Eye (tissue), 1 donor: Measurements from ENCODE around the gene MPP1.

Experiments used
- DNase-seq: peaks from one replicate; pipeline ENCODE4 v3.0.0-alpha.2; 2015

The MPP1 gene

GRCh38 chrX:154812341-154813101 is 7.2 kb upstream of the MPP1 start:
- no peak for DNase-seq

GRCh38 chrX:154809939-154810665 is 4.8 kb upstream of the MPP1 start:
- DNase-seq = no peak

DNA sequence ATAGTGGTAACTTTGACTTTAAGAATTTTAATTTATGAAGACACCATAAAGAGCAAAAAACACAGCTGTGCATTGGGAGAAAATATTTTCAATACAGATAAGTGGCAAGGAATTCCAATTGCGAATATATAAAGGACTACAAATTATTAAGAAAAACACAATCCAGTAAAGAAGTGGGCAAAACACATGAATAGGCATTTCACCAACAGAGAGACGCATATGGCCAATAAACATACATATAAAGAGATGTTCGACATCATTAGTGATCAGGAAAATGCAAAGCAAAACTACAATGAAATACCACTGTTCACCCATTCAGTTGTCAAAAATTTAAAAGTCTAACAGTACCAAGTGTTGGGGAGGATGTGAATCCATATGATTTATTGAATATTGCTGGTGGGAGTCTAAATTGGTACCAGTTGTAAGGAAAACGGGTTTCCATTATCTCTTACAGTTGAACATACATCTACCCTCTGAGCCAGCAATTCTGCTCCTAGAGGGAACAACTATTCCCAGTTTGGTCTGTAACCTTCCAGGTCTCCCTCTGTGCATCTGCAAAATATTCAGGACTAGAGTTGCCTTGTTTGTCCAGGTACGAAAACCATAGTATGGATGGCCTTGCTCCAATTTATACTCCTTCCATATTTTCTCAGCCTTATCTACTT is 1.7 kb upstream of the MPP1 start:
- no peak for DNase-seq

GRCh38 chrX:154805696-154806091 is 409 bp upstream of the MPP1 start:
- no peak for DNase-seq

- DNase-seq = no peak
Measured at GRCh38 chrX:154804261-154804956, 876 bp downstream of the MPP1 start.

- no peak for DNase-seq
Measured at GRCh38 chrX:154802947-154803346, 2.3 kb downstream of the MPP1 start.

- no peak for DNase-seq
Measured at GRCh38 chrX:154800478-154801210, 4.6 kb downstream of the MPP1 start.

DNA sequence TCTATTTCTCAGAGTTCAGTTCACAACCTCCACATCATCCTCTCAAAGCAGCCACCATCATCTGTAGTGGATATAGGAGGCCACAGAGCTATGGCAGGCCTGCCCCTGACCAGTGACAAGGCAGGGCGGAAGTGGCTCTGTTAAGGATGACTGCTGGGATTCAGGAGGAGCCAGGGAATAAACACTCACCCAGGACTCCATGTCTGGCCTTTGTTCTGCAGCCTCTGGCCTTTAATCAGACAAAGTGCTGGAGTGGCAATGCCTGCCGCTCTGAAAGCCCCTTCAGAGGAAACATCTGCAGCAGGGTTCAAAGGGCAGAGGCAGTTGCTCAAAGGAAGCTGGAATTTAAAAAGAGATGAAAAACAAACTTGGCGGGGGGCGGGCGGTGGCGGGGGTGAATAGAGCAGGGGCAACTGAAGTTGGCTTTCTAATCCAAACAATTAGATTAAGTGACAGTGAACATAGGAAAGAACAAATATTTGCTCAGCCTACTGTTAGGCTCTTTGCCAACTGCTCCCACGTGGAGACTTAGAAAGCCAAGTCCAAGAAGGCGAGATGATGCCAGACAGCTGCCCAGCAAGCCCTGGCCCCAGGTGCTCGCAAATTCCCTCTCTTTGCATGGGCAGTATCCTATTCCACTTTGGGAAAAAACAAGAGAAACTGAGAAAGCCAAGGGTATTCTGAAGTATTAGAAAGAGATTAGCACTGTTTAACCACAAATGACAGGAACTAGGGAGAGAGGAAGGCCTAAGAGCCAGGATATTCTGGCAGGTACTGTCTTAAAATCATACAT is 5.5 kb downstream of the MPP1 start:
- DNase-seq = peak; percentile 65

DNA sequence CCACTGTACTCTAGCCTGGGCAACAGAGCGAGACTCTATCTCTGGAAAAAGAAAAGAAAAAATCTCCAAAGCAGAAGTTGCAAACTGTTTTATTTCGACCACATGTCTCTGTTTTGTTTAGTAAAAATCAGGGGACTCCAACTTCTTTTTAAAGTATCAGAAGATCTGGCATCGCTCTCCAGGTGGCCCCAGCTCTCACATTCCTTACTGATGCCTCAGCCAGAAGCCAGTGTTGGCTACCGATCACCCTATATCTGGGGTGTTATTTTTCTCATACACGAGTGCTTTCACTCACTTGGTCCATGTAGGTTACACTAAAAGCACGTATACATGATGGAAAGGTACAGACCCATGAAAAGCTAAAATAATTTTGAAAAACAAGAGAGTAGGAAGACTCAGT is 8.3 kb downstream of the MPP1 start:
- DNase-seq = no peak

GRCh38 chrX:154795016-154795415 is 10.3 kb downstream of the MPP1 start:
- no peak for DNase-seq

DNA sequence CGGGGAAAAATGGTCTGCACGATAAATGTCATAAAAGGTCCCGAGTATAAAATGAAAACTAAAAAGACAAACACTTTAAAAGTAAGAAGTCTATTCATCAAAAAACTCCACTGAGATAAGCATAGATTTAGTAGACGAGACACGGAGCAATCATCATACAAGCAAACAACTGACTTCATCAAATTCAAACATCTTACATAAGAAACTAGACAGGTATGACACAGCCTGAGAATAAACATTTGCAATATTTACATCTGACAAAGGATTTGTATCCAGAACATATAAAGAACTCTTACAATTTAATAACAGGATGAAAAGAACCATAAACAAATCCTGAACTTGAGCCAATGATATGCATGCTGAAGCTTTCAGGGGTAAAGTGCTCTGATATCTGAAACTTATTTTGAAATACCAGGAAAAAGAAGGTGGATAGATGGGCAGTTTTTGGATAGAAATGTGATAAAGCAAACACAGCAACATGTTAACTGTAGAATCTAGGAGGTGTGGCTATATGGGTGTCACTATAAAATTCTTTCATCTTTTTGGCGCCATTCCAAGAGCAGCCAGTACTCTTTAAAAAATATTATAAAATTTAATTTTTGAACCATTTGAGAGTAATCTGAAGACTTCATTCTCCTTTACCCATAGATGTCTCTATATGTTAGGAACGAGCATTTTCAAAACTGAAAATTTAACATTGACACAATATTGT is 12.0 kb downstream of the MPP1 start:
- DNase-seq = no peak

- DNase-seq = no peak
Measured at GRCh38 chrX:154791939-154792338, 13.3 kb downstream of the MPP1 start.

DNA sequence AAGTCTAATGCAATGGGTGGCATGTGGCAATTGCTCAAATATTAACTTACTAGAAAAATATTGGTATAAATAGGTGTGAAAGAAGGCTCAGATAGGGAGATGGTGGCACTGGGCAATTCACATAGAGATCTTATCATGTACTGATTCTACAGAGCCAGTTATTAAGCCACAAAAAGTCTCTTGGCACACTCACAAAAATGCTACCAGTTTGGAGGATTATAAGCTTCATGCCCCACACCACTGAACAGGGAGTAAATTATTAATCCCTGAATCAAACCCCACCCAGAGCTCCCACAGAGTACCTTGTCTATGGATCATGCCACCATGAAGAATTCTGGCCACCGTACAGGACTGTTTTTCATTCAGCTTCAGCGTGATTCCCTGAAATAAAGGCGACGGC is 13.8 kb downstream of the MPP1 start:
- DNase-seq = no peak

GRCh38 chrX:154785716-154786115 is 19.6 kb downstream of the MPP1 start:
- no peak for DNase-seq

- no peak for DNase-seq
Measured at GRCh38 chrX:154784149-154784995, 20.9 kb downstream of the MPP1 start.

DNA sequence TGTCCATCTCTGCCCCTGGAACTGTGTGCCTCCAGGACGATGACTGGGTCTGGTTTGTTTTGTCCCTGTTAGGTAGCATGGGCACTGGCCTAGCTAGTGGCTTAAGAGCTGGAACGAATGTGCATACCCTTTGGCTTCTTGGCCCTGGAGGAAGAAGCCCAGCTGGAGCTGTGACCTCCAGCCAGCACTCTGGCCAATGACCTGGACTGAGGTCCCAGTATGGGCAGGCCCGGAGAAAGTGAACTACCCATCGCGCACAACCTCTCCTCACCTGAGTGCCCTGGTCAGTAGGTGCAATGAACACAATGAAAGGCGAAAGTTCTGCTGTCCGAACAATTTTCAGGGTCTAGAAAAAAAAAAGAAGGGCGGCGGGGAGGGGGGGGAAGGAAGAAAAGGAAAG is 24.3 kb downstream of the MPP1 start:
- no peak for DNase-seq

GRCh38 chrX:154779261-154779660 is 26.0 kb downstream of the MPP1 start:
- DNase-seq = no peak

GRCh38 chrX:154776753-154777152 is 28.5 kb downstream of the MPP1 start:
- DNase-seq = no peak

DNA sequence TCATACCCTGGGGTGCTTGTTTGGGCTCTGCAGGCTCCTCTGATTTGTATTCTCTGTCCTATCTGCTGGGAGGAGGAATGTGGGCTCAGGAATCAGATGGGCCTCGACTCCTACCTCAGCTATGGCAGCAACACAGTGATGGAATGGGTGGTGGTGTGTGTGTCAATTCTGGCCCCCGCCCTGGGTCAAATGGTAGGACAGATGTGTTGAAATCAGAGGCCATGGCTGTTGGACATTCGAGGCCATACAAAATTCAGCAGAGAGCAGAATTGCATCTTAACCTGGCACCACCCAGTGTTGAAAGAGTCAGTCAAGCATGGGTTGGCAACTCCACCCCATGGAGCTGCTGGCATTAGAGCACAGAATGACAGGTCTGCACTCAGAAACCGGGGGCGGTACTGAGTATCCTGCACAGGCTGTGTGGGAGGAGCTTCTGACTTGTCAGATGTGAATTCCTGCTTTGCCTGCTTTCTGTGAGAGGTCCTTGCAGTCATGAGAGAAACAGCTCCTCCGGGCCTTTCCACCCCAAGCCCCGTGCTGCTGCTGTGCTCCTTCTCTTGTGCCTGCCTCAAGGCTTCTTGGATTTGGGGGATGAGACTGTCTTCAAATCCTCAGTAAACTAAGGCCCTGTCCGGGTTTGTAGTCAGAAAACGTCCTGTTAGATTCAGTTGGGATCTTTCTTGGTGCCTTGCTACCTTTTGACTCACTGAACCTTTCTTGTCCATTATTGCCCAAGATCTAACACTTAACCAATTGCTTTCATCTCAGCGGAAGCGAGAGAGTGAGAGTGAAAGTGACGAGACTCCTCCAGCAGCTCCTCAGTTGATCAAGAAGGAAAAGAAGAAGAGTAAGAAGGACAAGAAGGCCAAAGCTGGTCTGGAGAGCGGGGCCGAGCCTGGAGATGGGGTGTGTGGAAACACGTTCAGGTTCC is 29.6 kb downstream of the MPP1 start:
- no peak for DNase-seq
